ENCODE data around the gene NDST3.

NDST3 gene

DNA sequence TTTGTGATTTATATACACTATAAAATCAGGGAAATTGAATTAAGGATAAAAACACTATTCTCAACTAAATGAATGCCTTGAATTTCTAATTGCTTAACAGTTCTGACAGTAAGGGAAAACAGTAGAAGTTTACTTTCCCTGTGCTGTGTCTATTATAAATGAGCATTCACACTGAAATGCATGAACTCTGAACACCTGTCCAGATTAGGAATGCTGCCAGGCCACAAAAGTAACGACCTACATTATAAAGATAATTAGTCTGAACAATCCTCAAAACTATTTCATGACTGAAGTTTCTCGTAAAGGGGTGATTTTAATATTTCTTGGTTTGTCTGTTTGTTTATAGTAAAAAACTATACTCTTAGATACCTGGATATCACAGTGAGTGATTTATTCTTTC is 2.0 kb downstream of the NDST3 start:
- peaks cover 7% of the 10 kb centered on the region for H3K4me1 Mint-ChIP-seq (ENCODE audit: low read depth)
- no peaks in the 10 kb centered on the region for H3K9me3 Mint-ChIP-seq
- H3K4me3 Mint-ChIP-seq, result no peak overlapping the region

DNA sequence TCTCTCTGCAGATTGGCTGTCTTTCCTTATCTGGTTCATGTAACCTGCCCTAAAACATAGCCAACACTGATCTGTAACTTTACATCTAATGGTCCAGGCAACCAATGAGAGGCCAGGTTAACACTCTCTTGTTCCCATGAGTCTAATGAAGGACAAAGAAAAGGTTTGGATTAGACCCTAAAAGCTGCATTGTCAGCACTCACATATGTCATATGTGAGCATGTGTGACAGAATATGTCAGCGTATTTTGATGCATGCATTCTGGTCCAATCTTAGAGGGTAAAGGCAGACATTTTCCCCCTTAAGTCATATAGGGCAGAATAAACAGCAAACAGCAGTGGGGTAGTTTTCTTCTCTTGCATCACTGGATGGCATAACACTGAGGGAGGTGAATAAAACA is 3.7 kb downstream of the NDST3 start:
- Mint-ChIP-seq H3K9me3 (no peaks in the 10 kb centered on the region), H3K27me3 (ENCODE audit: low read depth) (peaks cover 30% of the 10 kb centered on the region), H3K27ac (no peak overlapping the region), H3K4me3 (no peak overlapping the region), H3K4me1 (ENCODE audit: low read depth) (peaks cover 4% of the 10 kb centered on the region), H3K36me3 (ENCODE audit: low read depth) (no peaks in the 10 kb centered on the region)

More for the DNA sequence above, 2.0 kb downstream of the NDST3 start:
- Mint-ChIP-seq H3K36me3 (ENCODE audit: low read depth) (no peaks in the 10 kb centered on the region), H3K27ac (no peak overlapping the region), H3K27me3 (ENCODE audit: low read depth) (peaks cover 46% of the 10 kb centered on the region)

DNA sequence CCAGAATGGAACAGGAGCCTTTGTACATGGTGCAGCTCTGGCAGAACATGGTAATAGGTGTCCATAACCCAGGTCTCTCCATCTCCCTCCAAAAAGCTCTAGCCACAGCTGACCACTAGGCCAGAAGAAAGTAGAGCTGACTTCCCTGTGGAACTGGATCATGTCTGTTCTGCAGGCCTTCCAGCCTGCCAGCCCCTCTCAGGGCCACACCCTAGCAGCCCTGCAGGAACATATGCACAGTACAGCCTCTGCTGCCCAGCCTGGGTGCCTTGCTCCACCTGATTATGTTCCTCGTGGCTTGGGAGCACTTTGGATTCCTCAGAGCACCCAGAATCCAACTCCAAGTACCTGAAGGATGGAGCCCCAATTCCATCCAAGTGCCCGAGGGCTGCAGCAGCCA is 12.0 kb downstream of the NDST3 start:
- no peaks in the 10 kb centered on the region for H3K27me3 Mint-ChIP-seq (ENCODE audit: low read depth)
- peaks cover 7% of the 10 kb centered on the region for H3K9me3 Mint-ChIP-seq
- no peaks in the 10 kb centered on the region for H3K36me3 Mint-ChIP-seq (ENCODE audit: low read depth)
- no peak overlapping the region for H3K27ac Mint-ChIP-seq
- no peaks in the 10 kb centered on the region for H3K4me1 Mint-ChIP-seq (ENCODE audit: low read depth)
- no peak overlapping the region for H3K4me3 Mint-ChIP-seq

DNA sequence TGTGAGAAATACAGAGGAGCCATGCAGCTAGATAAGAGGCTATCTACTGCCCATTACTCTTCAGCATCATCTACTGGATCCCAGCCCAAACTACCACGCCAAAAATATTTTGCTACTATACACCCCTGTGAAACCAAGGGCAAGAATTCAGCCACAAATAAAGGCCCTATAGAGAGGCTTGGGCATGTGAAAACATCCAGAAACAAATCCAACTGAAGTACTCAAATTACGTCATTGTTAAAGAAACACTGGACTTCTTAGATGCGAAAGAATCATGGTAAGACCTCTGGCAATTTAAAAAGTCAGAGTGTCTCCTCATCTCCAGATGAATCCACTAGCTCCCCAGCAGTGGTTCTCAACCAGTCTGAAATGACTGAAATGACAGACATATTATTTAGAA is 12.8 kb downstream of the NDST3 start:
- Mint-ChIP-seq H3K27ac (no peak overlapping the region), H3K9me3 (peaks cover 7% of the 10 kb centered on the region), H3K27me3 (ENCODE audit: low read depth) (no peaks in the 10 kb centered on the region), H3K4me3 (no peak overlapping the region), H3K4me1 (ENCODE audit: low read depth) (no peaks in the 10 kb centered on the region), H3K36me3 (ENCODE audit: low read depth) (no peaks in the 10 kb centered on the region)

DNA sequence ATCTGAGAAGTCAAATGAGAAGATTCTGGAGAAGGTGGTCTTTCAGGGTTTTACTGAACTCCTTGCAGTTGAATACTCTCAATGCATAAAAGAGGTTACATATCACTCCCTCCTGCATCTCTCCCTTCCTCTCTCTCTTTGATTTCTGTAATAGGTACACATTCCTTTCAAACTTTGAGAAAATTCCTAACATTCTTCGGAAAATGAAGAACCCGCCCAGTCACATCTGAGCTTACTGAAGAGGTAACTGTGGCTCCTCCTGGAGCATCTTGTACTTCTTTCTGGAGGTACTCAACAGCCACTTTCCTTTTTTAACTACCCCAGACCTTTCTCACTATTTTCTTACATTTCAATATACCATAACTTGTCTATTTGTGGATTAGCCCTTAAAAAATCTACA is 24.7 kb downstream of the NDST3 start:
- H3K27ac Mint-ChIP-seq, result no peak overlapping the region
- no peaks in the 10 kb centered on the region for H3K4me1 Mint-ChIP-seq (ENCODE audit: low read depth)
- no peaks in the 10 kb centered on the region for H3K27me3 Mint-ChIP-seq (ENCODE audit: low read depth)
- no peaks in the 10 kb centered on the region for H3K9me3 Mint-ChIP-seq
- H3K4me3 Mint-ChIP-seq, result no peak overlapping the region
- no peaks in the 10 kb centered on the region for H3K36me3 Mint-ChIP-seq (ENCODE audit: low read depth)

DNA sequence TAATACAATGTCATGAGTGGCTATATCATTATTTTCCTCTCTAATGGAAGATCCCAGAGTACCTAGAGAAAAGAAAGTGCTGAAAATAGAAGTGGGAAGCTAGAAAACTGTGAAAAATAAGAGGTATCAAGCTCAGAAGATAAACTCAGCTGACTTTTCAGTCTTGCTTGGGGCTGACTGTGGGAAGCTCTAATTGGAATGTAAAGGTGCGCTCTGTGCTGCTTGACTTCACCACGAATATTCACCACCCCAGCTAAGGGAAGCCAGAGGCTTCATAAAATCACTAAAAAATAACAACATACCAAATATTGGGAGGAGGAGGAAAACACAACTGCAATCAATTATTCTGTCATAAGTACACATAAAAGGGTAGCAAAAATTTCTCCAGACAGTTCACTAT is 25.1 kb downstream of the NDST3 start:
- no peak overlapping the region for H3K4me3 Mint-ChIP-seq
- no peaks in the 10 kb centered on the region for H3K27me3 Mint-ChIP-seq (ENCODE audit: low read depth)
- H3K9me3 Mint-ChIP-seq, result no peaks in the 10 kb centered on the region
- H3K27ac Mint-ChIP-seq, result no peak overlapping the region
- no peaks in the 10 kb centered on the region for H3K36me3 Mint-ChIP-seq (ENCODE audit: low read depth)
- no peaks in the 10 kb centered on the region for H3K4me1 Mint-ChIP-seq (ENCODE audit: low read depth)

DNA sequence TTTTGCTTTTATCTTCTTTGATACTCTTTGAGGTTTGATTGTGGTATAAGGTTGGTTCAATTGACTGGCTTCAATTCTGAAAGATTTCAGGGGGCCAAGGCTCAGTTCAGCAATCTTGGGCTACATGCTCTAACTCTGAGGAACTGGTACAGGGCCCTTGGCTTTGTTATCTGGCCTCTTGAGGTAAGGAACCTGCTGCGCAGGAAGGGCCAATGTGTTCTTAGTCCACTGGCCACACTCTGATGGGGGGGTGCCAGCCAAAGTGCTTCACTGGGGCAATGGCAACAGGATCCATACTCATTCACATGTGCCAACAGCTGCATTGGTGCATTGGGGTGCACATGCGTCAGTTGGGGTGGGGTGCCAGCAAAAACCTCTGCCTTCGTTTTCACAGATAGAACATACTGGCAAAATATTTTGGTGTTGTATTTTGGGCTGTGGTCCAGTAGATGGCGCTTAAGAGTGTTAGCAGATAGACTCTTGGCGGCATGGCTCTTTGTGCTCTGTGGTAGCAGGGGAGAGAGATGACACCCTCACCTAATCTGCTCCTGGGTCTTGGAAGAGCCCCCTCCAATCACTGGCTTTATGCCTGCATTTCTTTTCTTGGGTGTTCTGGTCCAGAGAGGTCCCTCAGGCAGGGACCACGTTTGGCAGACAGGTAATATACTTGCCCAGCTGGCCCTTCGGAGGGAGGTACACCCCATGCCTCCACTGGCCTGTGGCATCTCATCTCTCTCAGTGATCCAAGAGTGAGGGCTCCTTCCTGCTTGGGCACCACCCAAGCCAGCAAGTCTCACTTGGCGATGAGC is 42.9 kb downstream of the NDST3 start:
- peaks cover 1% of the 10 kb centered on the region for H3K4me1 Mint-ChIP-seq (ENCODE audit: low read depth)
- H3K27me3 Mint-ChIP-seq (ENCODE audit: low read depth), result peaks cover 5% of the 10 kb centered on the region
- no peak overlapping the region for H3K4me3 Mint-ChIP-seq
- H3K9me3 Mint-ChIP-seq, result no peaks in the 10 kb centered on the region
- no peaks in the 10 kb centered on the region for H3K36me3 Mint-ChIP-seq (ENCODE audit: low read depth)
- no peak overlapping the region for H3K27ac Mint-ChIP-seq

DNA sequence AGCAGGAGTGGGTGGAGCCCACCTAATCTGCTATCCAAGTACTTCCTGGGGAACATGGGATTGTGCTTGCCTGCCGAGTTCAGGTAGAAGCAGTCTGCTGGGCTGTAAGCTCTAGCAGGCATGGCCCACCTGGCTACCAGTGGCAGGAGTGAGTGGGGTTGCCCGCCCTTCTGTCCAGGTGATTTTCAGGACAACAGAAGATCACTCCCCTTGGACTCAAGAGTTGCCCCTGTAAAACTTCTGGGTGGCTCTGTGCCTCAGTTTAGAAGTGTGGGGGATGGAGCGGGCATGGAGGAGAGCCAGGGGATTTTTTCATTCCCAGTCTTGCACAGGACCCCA is 43.5 kb downstream of the NDST3 start:
- no peak overlapping the region for H3K27ac Mint-ChIP-seq
- no peaks in the 10 kb centered on the region for H3K9me3 Mint-ChIP-seq
- H3K27me3 Mint-ChIP-seq (ENCODE audit: low read depth), result peaks cover 7% of the 10 kb centered on the region
- H3K4me1 Mint-ChIP-seq (ENCODE audit: low read depth), result peaks cover 1% of the 10 kb centered on the region
- H3K36me3 Mint-ChIP-seq (ENCODE audit: low read depth), result no peaks in the 10 kb centered on the region
- no peak overlapping the region for H3K4me3 Mint-ChIP-seq

DNA sequence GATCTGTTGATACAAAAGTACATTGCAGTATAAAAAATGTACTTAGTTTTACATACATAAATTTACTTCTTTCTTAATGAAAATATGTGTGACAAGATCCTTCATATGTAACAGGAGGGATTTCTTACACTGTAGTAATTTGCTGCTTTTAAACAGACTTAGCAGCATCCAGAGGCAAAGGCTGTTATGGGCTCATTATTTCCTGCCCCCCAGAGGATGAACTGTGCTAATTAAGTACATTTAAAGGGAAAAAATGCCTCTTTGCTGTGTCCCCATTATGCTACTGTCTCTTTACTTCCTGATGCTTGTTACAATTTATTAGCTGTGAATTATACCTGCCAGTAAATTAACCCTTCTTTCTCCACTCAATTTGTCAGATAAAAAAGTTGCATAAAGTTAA is 47.1 kb downstream of the NDST3 start:
- Mint-ChIP-seq H3K36me3 (ENCODE audit: low read depth) (no peaks in the 10 kb centered on the region), H3K4me3 (no peak overlapping the region), H3K27me3 (ENCODE audit: low read depth) (peaks cover 8% of the 10 kb centered on the region), H3K27ac (no peak overlapping the region), H3K9me3 (no peaks in the 10 kb centered on the region), H3K4me1 (ENCODE audit: low read depth) (peaks cover 3% of the 10 kb centered on the region)

DNA sequence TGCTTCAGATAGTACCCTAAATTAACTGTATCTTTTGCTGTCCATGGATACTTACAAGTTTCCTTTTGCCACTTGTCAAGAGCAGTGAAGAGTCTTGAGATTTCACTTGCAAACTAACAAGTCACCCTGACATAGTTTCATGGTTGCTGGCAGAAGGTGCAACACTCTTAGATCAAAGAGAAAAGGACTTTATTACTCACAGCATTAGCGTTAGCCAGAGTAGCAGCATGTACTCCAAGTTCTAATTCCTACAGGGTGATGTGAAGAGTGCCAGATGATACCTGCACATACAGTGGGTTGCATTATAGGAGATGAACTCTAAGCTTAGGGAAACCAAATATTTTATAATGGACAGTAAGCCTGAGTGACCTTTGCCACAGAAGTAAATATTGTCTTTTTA is 47.9 kb downstream of the NDST3 start:
- Mint-ChIP-seq H3K36me3 (ENCODE audit: low read depth) (no peaks in the 10 kb centered on the region), H3K27ac (no peak overlapping the region), H3K4me1 (ENCODE audit: low read depth) (peaks cover 5% of the 10 kb centered on the region), H3K9me3 (no peaks in the 10 kb centered on the region), H3K27me3 (ENCODE audit: low read depth) (peaks cover 8% of the 10 kb centered on the region), H3K4me3 (no peak overlapping the region)

DNA sequence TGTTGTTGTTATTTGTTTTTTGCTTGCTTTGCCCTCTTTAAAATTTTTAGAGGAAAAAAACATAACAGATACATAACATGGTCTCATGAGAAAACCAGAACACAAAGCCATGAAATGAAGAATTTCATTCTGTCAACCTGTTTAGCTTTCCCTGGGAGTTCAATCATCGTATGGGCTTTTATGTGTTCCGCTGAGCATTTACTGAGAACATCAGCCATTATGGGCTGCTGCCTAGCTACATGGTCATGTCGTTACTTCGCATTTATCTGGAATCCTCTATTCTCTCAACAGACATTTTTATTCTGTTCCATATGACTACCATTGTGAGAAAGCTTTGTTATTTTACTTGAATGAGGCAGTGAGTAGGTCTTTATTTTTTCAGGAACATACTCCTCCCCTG is 51.4 kb downstream of the NDST3 start:
- H3K4me1 Mint-ChIP-seq (ENCODE audit: low read depth), result peaks cover 5% of the 10 kb centered on the region
- H3K36me3 Mint-ChIP-seq (ENCODE audit: low read depth), result no peaks in the 10 kb centered on the region
- peaks cover 8% of the 10 kb centered on the region for H3K27me3 Mint-ChIP-seq (ENCODE audit: low read depth)
- H3K9me3 Mint-ChIP-seq, result no peaks in the 10 kb centered on the region
- H3K27ac Mint-ChIP-seq, result no peak overlapping the region
- no peak overlapping the region for H3K4me3 Mint-ChIP-seq

DNA sequence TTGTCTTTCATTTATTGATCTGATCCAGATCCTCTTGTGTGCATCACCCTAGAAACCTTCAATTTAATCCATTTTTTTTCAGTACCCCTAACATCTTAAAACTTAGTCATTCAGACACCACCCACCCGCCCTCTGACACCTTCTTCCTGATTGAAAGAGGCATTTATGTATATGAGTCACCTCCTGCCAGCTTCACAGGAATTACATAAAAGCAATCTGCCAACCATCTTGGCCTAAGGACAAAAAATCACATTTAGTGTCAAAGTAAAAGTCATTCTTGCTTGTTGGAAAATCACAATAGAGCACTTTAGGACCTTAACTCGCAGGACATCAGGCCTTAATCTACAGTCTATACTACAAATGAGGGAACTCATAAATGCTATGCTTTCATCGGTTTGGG is 52.1 kb downstream of the NDST3 start:
- Mint-ChIP-seq H3K9me3 (no peaks in the 10 kb centered on the region), H3K4me1 (ENCODE audit: low read depth) (peaks cover 5% of the 10 kb centered on the region), H3K4me3 (no peak overlapping the region), H3K27ac (no peak overlapping the region), H3K36me3 (ENCODE audit: low read depth) (no peaks in the 10 kb centered on the region), H3K27me3 (ENCODE audit: low read depth) (peaks cover 4% of the 10 kb centered on the region)

DNA sequence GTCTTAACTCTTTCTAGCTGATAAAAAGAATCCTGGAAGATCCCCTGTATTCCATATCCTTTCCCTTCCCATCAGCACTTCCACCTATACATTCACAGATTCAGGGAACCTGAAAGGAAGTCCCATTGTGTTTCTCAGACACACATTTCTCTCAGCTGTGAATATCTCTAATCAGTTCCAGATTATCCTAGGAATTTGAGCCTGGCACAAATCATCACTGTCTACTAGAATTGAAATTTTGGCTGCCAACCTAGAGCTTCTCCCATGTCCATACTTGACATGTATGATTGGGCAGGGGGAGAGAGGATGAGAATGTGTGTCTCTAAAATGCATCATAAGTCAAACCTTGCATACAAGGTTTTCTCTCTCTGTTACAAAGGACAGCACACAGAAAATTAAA is 53.1 kb downstream of the NDST3 start:
- Mint-ChIP-seq H3K4me1 (ENCODE audit: low read depth) (peaks cover 5% of the 10 kb centered on the region), H3K27ac (no peak overlapping the region), H3K4me3 (no peak overlapping the region), H3K36me3 (ENCODE audit: low read depth) (no peaks in the 10 kb centered on the region), H3K9me3 (no peaks in the 10 kb centered on the region), H3K27me3 (ENCODE audit: low read depth) (peaks cover 4% of the 10 kb centered on the region)

DNA sequence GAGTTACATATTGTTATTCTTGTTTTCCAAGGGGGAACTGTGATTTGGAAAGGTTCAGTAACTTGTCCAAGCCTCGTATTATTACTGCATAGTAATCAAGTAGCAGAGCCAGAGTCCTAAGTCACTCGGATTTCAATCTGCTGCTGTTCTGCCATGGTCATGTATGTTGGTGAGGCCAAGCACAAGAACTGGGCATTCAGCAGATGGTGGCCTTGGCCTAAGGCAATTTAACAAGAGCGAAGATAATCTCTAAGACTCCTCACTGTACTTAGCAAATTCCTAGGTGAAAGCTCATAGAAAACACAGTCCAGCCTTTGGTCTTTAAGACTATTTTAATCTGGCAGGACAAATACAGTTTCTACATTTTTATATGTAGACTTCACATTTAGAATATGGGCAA is 64.8 kb downstream of the NDST3 start:
- Mint-ChIP-seq H3K27me3 (ENCODE audit: low read depth) (peaks cover 2% of the 10 kb centered on the region), H3K27ac (no peak overlapping the region), H3K9me3 (no peaks in the 10 kb centered on the region), H3K4me1 (ENCODE audit: low read depth) (no peaks in the 10 kb centered on the region), H3K36me3 (ENCODE audit: low read depth) (no peaks in the 10 kb centered on the region), H3K4me3 (no peak overlapping the region)

DNA sequence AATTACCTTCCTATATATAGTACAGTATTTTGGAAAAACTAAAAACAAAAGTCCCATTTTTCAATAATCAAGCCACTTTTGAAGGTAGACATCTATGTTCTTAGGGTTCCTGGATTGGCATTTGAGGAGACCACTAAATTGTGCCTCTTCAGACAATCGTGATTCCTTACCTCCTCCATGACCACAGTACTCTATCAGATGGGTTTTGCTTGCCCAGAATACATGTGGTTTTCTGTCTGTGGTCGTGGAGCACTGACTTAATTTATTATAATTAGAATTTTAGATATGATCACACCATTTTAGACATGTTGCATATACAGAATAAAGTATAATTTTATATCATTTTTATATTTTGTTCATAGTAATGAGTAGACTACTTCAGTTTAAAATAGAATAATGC is 67.9 kb downstream of the NDST3 start:
- Mint-ChIP-seq H3K36me3 (ENCODE audit: low read depth) (no peaks in the 10 kb centered on the region), H3K9me3 (no peaks in the 10 kb centered on the region), H3K4me3 (no peak overlapping the region), H3K27ac (no peak overlapping the region), H3K4me1 (ENCODE audit: low read depth) (no peaks in the 10 kb centered on the region), H3K27me3 (ENCODE audit: low read depth) (peaks cover 3% of the 10 kb centered on the region)
